ENCODE measurements around the gene ANKRD2. TPM values are rescaled to one million over a fixed set of nuclear protein-coding genes. Genes with fewer than 3 reads are reported as not detected.

Gene ANKRD2
- total RNA-seq, 4 donors from 2014 or later: 2.7 TPM; not detected in 3

- peak; percentile 81 for ATAC-seq (ENCODE audit: low FRiP score)
Observed at GRCh38 chr10:97612386-97612785, 39.8 kb downstream of the ANKRD2 start.

GRCh38 chr10:97618285-97618684 is 45.7 kb downstream of the ANKRD2 start:
- ATAC-seq (ENCODE audit: low FRiP score): no peak
- no peak for DNase-seq (ENCODE audit: low spot score)
- no peak for TF ChIP-seq CTCF (IDR thresholded peaks at IDR 0.05)

More at GRCh38 chr10:97612386-97612785, 39.8 kb downstream of the ANKRD2 start:
- peak in 1 of 3 donors; percentile 24 for TF ChIP-seq CTCF (IDR thresholded peaks at IDR 0.05)
- no peak for DNase-seq (ENCODE audit: low spot score)

- no peak for DNase-seq (ENCODE audit: low spot score)
- TF ChIP-seq CTCF (IDR thresholded peaks at IDR 0.05): no peak
- ATAC-seq (ENCODE audit: low FRiP score): no peak
Observed at GRCh38 chr10:97618733-97619132, 46.2 kb downstream of the ANKRD2 start.

GRCh38 chr10:97623277-97623676 is 50.7 kb downstream of the ANKRD2 start:
- no peak for TF ChIP-seq CTCF (IDR thresholded peaks at IDR 0.05)
- no peak for ATAC-seq (ENCODE audit: low FRiP score)

GRCh38 chr10:97627731-97628130 is 55.2 kb downstream of the ANKRD2 start:
- no peak for DNase-seq (ENCODE audit: low spot score)
- no peak for ATAC-seq (ENCODE audit: low FRiP score)
- TF ChIP-seq CTCF (IDR thresholded peaks at IDR 0.05): no peak

More at GRCh38 chr10:97623277-97623676, 50.7 kb downstream of the ANKRD2 start:
- no peak for DNase-seq (ENCODE audit: low spot score)

- no peak for TF ChIP-seq CTCF (IDR thresholded peaks at IDR 0.05)
- no peak for DNase-seq (ENCODE audit: low spot score)
- ATAC-seq (ENCODE audit: low FRiP score): no peak
Observed at GRCh38 chr10:97628228-97628627, 55.6 kb downstream of the ANKRD2 start.

GRCh38 chr10:97629289-97629688 is 56.7 kb downstream of the ANKRD2 start:
- no peak for TF ChIP-seq CTCF (IDR thresholded peaks at IDR 0.05)
- DNase-seq (ENCODE audit: low spot score) (no peak), ATAC-seq (ENCODE audit: low FRiP score) (no peak)
